IPS-18a (cell line): Measurements from ENCODE around the gene CMKLR1.

Source experiments
- H3K27ac ChIP-seq: one replicate; pipeline ENCODE4 v1.5.1; 2013; ENCODE audit warnings: low read length
- H3K27me3 ChIP-seq: one replicate; pipeline ENCODE4 v1.6.1; 2013; ENCODE audit warnings: mild to moderate bottlenecking, low read length; ENCODE audit not compliant: control insufficient read depth, insufficient read depth
- H3K36me3 ChIP-seq: one replicate; pipeline ENCODE4 v1.6.1; 2013; ENCODE audit warnings: low read depth, low read length; ENCODE audit not compliant: control insufficient read depth
- H3K4me1 ChIP-seq: one replicate; pipeline ENCODE4 v1.6.1; 2013; ENCODE audit warnings: low read depth, low read length; ENCODE audit not compliant: control insufficient read depth
- H3K4me3 ChIP-seq: one replicate; pipeline ENCODE4 v1.5.1; 2013; ENCODE audit warnings: low read length
- H3K9ac ChIP-seq: one replicate; pipeline ENCODE4 v1.6.1; 2013; ENCODE audit warnings: mild to moderate bottlenecking, low read length, moderate library complexity
- H3K9me3 ChIP-seq: one replicate; pipeline ENCODE4 v1.6.1; 2013; ENCODE audit warnings: low read depth, low read length; ENCODE audit not compliant: control insufficient read depth

CMKLR1 gene

GRCh38 chr12:108299980-108300696 is 39.0 kb downstream of the CMKLR1 start:
- Histone ChIP-seq H3K27ac (no peak overlapping the region), H3K4me1 (peaks cover 26% of the 10 kb centered on the region), H3K9ac (no peak overlapping the region), H3K4me3 (no peak overlapping the region), H3K9me3 (no peaks in the 10 kb centered on the region), H3K36me3 (no peaks in the 10 kb centered on the region), H3K27me3 (no peaks in the 10 kb centered on the region)

- H3K27ac ChIP-seq: no peak overlapping the region
- peaks cover 21% of the 10 kb centered on the region for H3K4me1 ChIP-seq
- no peak overlapping the region for H3K9ac ChIP-seq
- no peaks in the 10 kb centered on the region for H3K27me3 ChIP-seq
- no peaks in the 10 kb centered on the region for H3K9me3 ChIP-seq
- H3K36me3 ChIP-seq: no peaks in the 10 kb centered on the region
- no peak overlapping the region for H3K4me3 ChIP-seq
These were observed 39.6 kb downstream of the CMKLR1 start for GRCh38 chr12:108299516-108299915.

- Histone ChIP-seq H3K9ac (no peak overlapping the region), H3K36me3 (no peaks in the 10 kb centered on the region)
These were observed 40.3 kb downstream of the CMKLR1 start for GRCh38 chr12:108298761-108299275.

GRCh38 chr12:108297895-108298760 is 41.0 kb downstream of the CMKLR1 start:
- H3K4me1 ChIP-seq: peaks cover 8% of the 10 kb centered on the region
- no peaks in the 10 kb centered on the region for H3K9me3 ChIP-seq
- no peak overlapping the region for H3K4me3 ChIP-seq
- H3K27ac ChIP-seq: no peak overlapping the region
- H3K27me3 ChIP-seq: no peaks in the 10 kb centered on the region
- H3K36me3 ChIP-seq: no peaks in the 10 kb centered on the region
- H3K9ac ChIP-seq: no peak overlapping the region

More at GRCh38 chr12:108298761-108299275, 40.3 kb downstream of the CMKLR1 start:
- Histone ChIP-seq H3K9me3 (no peaks in the 10 kb centered on the region), H3K4me3 (no peak overlapping the region), H3K4me1 (peaks cover 14% of the 10 kb centered on the region), H3K27ac (no peak overlapping the region), H3K27me3 (no peaks in the 10 kb centered on the region)

GRCh38 chr12:108297424-108297823 is 41.7 kb downstream of the CMKLR1 start:
- Histone ChIP-seq H3K9me3 (no peaks in the 10 kb centered on the region), H3K4me1 (peaks cover 3% of the 10 kb centered on the region), H3K36me3 (no peaks in the 10 kb centered on the region), H3K4me3 (no peak overlapping the region), H3K27ac (no peak overlapping the region), H3K9ac (no peak overlapping the region), H3K27me3 (no peaks in the 10 kb centered on the region)

GRCh38 chr12:108296945-108297344 is 42.2 kb downstream of the CMKLR1 start:
- Histone ChIP-seq H3K4me1 (no peaks in the 10 kb centered on the region), H3K9me3 (no peaks in the 10 kb centered on the region), H3K9ac (no peak overlapping the region), H3K27ac (no peak overlapping the region), H3K36me3 (no peaks in the 10 kb centered on the region), H3K27me3 (no peaks in the 10 kb centered on the region), H3K4me3 (no peak overlapping the region)

- no peaks in the 10 kb centered on the region for H3K36me3 ChIP-seq
- no peak overlapping the region for H3K27ac ChIP-seq
- no peaks in the 10 kb centered on the region for H3K27me3 ChIP-seq
- H3K4me1 ChIP-seq: no peaks in the 10 kb centered on the region
- no peaks in the 10 kb centered on the region for H3K9me3 ChIP-seq
- H3K4me3 ChIP-seq: no peak overlapping the region
- H3K9ac ChIP-seq: no peak overlapping the region
These were observed 43.5 kb downstream of the CMKLR1 start for GRCh38 chr12:108295641-108296040.

GRCh38 chr12:108289350-108290161 is 49.6 kb downstream of the CMKLR1 start:
- peaks cover 4% of the 10 kb centered on the region for H3K4me1 ChIP-seq
- no peaks in the 10 kb centered on the region for H3K9me3 ChIP-seq
- no peak overlapping the region for H3K27ac ChIP-seq
- no peak overlapping the region for H3K9ac ChIP-seq
- H3K36me3 ChIP-seq: no peaks in the 10 kb centered on the region
- H3K27me3 ChIP-seq: no peaks in the 10 kb centered on the region
- H3K4me3 ChIP-seq: no peak overlapping the region

- Histone ChIP-seq H3K9ac (no peak overlapping the region), H3K9me3 (no peaks in the 10 kb centered on the region), H3K4me1 (peaks cover 17% of the 10 kb centered on the region), H3K27ac (no peak overlapping the region), H3K4me3 (no peak overlapping the region), H3K27me3 (no peaks in the 10 kb centered on the region), H3K36me3 (no peaks in the 10 kb centered on the region)
These were observed 51.9 kb downstream of the CMKLR1 start for GRCh38 chr12:108287227-108287626.

- H3K27me3 ChIP-seq: no peaks in the 10 kb centered on the region
- no peaks in the 10 kb centered on the region for H3K36me3 ChIP-seq
- H3K4me1 ChIP-seq: peaks cover 19% of the 10 kb centered on the region
- H3K9me3 ChIP-seq: no peaks in the 10 kb centered on the region
- no peak overlapping the region for H3K9ac ChIP-seq
- H3K27ac ChIP-seq: no peak overlapping the region
- no peak overlapping the region for H3K4me3 ChIP-seq
These were observed 54.1 kb downstream of the CMKLR1 start for GRCh38 chr12:108285016-108285415.

GRCh38 chr12:108284163-108284562 is 54.9 kb downstream of the CMKLR1 start:
- Histone ChIP-seq H3K27me3 (no peaks in the 10 kb centered on the region), H3K9ac (no peak overlapping the region), H3K9me3 (no peaks in the 10 kb centered on the region), H3K36me3 (no peaks in the 10 kb centered on the region), H3K27ac (no peak overlapping the region), H3K4me1 (peaks cover 19% of the 10 kb centered on the region), H3K4me3 (no peak overlapping the region)
